Ovary (tissue), 9 donors: ENCODE measurements around the gene C10orf105. TPM values are rescaled to one million over a fixed set of nuclear protein-coding genes. Genes with fewer than 3 reads are reported as not detected.

Source experiments
- DNase-seq, 5 donors: peaks; one replicate each; pipeline ENCODE4 v3.0.0-alpha.2; 2019 to 2020
- H3K27ac ChIP-seq, 2 donors: fragments of 200-600 bp; one replicate each; pipeline versions ENCODE4 v1.5.1 to v1.8.0; 2019 to 2022
- H3K27me3 ChIP-seq: fragments of 200-600 bp; one replicate; pipeline ENCODE4 v1.8.0; 2022
- H3K36me3 ChIP-seq: fragments of 200-600 bp; sonication (generic); one replicate; pipeline ENCODE4 v1.5.1; 2019
- H3K4me1 ChIP-seq: one replicate; pipeline ENCODE4 v1.8.1; 2013; ENCODE audit warnings: mild to moderate bottlenecking, moderate library complexity; ENCODE audit not compliant: insufficient read depth
- H3K4me3 ChIP-seq: fragments of 200-600 bp; sonication (generic); one replicate; pipeline ENCODE4 v1.5.1; 2017
- H3K9me3 ChIP-seq, 2 donors: fragments of 200-600 bp in 1 of 2; sonication (generic) in 1 of 2; one replicate each; pipeline versions ENCODE4 v1.5.1 to v1.8.1; 2013 to 2019; ENCODE audit warnings: mild to moderate bottlenecking in 1 of 2, moderate library complexity in 1 of 2
- CTCF ChIP-seq, 3 donors: fragments of 450-650 bp in 2 of 3; fragments of 200-600 bp in 1 of 3; IDR thresholded peaks; one replicate each; pipeline versions ENCODE4 v1.5.1 to v1.8.0; 2016 to 2022; ENCODE audit warnings: antibody characterized with exemption in 3 of 3, mild to moderate bottlenecking in 1 of 3
- EP300 ChIP-seq: sonication (generic); formaldehyde crosslinking; IDR thresholded peaks from one replicate; pipeline ENCODE4 v1.6.1; 2017; ENCODE audit warnings: antibody characterized with exemption
- POLR2A ChIP-seq: fragments of 450-650 bp; IDR thresholded peaks from one replicate; pipeline ENCODE4 v1.6.1; 2017; ENCODE audit warnings: antibody characterized with exemption, mild to moderate bottlenecking, moderate library complexity
- WGBS, 3 donors: extraction: QIAGEN DNeasy Blood & Tissue Kit in 1 of 3; methylation state at CpG; one replicate each; pipeline versions ENCODE4 v1.1.5 to v1.1.7; 2013 to 2017; 5-methylcytosine and 5-hydroxymethylcytosine counted together
- intact Hi-C, 4 donors: fragments of 100-400 bp; cut with DNase I; formaldehyde crosslinking; loops; one replicate each; pipeline versions ENCODE4 v1.11.0 to v1.15.1; 2022 to 2023
- polyA plus RNA-seq, 2 donors: library from polyadenylated mRNA; stranded (reverse); fragments of 200-250 nt in 1 of 2; fragments of 350-450 nt in 1 of 2; fragmentation: Illumina TruSeq in 1 of 2; extraction: RNeasy Lipid Tissue Mini Kit (QIAGEN cat#74804) in 1 of 2; gene quantifications; one replicate each; pipeline ENCODE4 v1.2.3, GENCODE V29; 2013 to 2014
- total RNA-seq, 7 donors: library from RNA; depleted of rRNA in 2 of 7; stranded (reverse); fragments of >200 nt in 2 of 7; fragmentation: NEBNext Ultra II Directional in 3 of 7; extraction: Animal tissue kit (Norgen Biotek cat#: 25700) in 3 of 7; gene quantifications; one replicate each; pipeline versions ENCODE4 v1.1.0 to v1.2.4, GENCODE V29; 2016 to 2023
- donor health status: DM: no; HTN: no; CAD: no; lungs with moderate emphysema.
- donor health status: DM: no; HTN: no; CAD: no.
- donor health status: Bipolar disorder and iron deficiency.
- donor health status: DM: yes; HTN: yes; CAD: no.
- donor health status: DM: no; HTN: no; CAD: no.
- donor health status: DM: yes; HTN: yes; CAD: no.

C10orf105 gene
- total and polyA plus RNA-seq, 9 donors = 0.11 to 0.45 (median 0.27) TPM

- Histone ChIP-seq H3K27ac (no peak overlapping the region), H3K9me3 (no peaks in the 10 kb centered on the region), H3K27me3 (no peaks in the 10 kb centered on the region), H3K4me1 (no peaks in the 10 kb centered on the region), H3K4me3 (no peak overlapping the region), H3K36me3 (no peaks in the 10 kb centered on the region)
- TF ChIP-seq EP300 (no peak), CTCF (IDR thresholded peaks at IDR 0.05) (no peak), POLR2A (no peak)
- peak in 2 of 5 donors; percentile 14 to 18 for DNase-seq
- WGBS, 3 donors = 86 to 93% (median 90%) methylated on average over 16 of the region's 16 CpGs
- intact Hi-C loops = no loop called here
These were observed 35.8 kb upstream of the C10orf105 start for GRCh38 chr10:71755179-71755879.

GRCh38 chr10:71754562-71754961 is 35.0 kb upstream of the C10orf105 start:
- Histone ChIP-seq H3K4me1 (no peaks in the 10 kb centered on the region), H3K36me3 (no peaks in the 10 kb centered on the region)
- no peak for DNase-seq

GRCh38 chr10:71753960-71754505 is 34.5 kb upstream of the C10orf105 start:
- Histone ChIP-seq H3K27ac (no peak overlapping the region), H3K9me3 (no peaks in the 10 kb centered on the region), H3K4me1 (peaks cover 2% of the 10 kb centered on the region), H3K4me3 (no peak overlapping the region), H3K27me3 (no peaks in the 10 kb centered on the region), H3K36me3 (no peaks in the 10 kb centered on the region)
- peak in 1 of 5 donors; percentile 24 for DNase-seq
- intact Hi-C loops = no loop called here
- no peak for TF ChIP-seq POLR2A
- WGBS, 3 donors = 56 to 67% (median 66%) methylated on average over 8 of the region's 8 CpGs

More at GRCh38 chr10:71754562-71754961, 35.0 kb upstream of the C10orf105 start:
- no peaks in the 10 kb centered on the region for H3K27me3 ChIP-seq
- H3K27ac ChIP-seq = no peak overlapping the region
- no peak for TF ChIP-seq POLR2A
- no peak for TF ChIP-seq EP300
- TF ChIP-seq CTCF (IDR thresholded peaks at IDR 0.05) = no peak
- H3K4me3 ChIP-seq = no peak overlapping the region
- WGBS, 3 donors = 93 to 97% (median 96%) methylated on average over 3 of the region's 3 CpGs
- intact Hi-C loops = no loop called here
- no peaks in the 10 kb centered on the region for H3K9me3 ChIP-seq

- intact Hi-C loops = no loop called here
- peak in 1 of 5 donors; percentile 21 for DNase-seq
- peaks cover 9% of the 10 kb centered on the region for H3K4me1 ChIP-seq
- no peaks in the 10 kb centered on the region for H3K27me3 ChIP-seq
- 80 to 82% (median 80%) methylated on average over 15 of the region's 15 CpGs for WGBS, 3 donors
- no peak overlapping the region for H3K4me3 ChIP-seq
- no peak overlapping the region for H3K27ac ChIP-seq
- no peaks in the 10 kb centered on the region for H3K9me3 ChIP-seq
- H3K36me3 ChIP-seq = no peaks in the 10 kb centered on the region
- TF ChIP-seq CTCF (IDR thresholded peaks at IDR 0.05) (no peak), EP300 (no peak), POLR2A (no peak)
These were observed 33.7 kb upstream of the C10orf105 start for GRCh38 chr10:71753091-71753959.
